ENCODE measurements around the gene TIMP3.

DNA sequence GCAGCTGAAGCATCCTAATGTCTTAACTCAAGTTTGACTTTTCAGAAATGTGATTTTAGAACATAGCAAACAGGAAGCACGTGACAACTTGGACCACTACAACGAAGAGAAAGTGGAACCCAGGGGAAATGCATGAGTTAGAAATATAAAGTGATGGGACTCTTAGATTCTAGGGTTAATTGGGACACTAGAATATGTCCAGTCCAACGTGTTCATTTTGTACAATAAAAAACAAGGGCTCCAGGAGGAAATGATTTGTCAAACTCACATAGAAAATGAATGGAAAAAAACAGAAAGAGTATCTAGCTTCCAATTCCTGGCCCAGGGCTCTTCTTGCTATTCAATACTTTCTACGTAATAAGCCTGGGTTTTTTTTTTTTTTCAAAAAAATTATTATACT, 30.7 kb downstream of the TIMP3 start:
- TF ChIP-seq, protein P1, sequence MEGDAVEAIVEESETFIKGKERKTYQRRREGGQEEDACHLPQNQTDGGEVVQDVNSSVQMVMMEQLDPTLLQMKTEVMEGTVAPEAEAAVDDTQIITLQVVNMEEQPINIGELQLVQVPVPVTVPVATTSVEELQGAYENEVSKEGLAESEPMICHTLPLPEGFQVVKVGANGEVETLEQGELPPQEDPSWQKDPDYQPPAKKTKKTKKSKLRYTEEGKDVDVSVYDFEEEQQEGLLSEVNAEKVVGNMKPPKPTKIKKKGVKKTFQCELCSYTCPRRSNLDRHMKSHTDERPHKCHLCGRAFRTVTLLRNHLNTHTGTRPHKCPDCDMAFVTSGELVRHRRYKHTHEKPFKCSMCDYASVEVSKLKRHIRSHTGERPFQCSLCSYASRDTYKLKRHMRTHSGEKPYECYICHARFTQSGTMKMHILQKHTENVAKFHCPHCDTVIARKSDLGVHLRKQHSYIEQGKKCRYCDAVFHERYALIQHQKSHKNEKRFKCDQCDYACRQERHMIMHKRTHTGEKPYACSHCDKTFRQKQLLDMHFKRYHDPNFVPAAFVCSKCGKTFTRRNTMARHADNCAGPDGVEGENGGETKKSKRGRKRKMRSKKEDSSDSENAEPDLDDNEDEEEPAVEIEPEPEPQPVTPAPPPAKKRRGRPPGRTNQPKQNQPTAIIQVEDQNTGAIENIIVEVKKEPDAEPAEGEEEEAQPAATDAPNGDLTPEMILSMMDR (IDR thresholded peaks at IDR 0.05), result no peak
- TF ChIP-seq POLR2A (IDR thresholded peaks at IDR 0.05), result no peak

All from lower leg skin (tissue), 3 donors.